K562 (cell line): ENCODE data around the gene MKNK1. TPM values are rescaled to one million over a fixed set of nuclear protein-coding genes. Genes with fewer than 3 reads are reported as not detected.

Experiments used
- COPS2 ChIP-seq: fragments of 450-650 bp; conservative IDR thresholded peaks from 2 replicates; pipeline ENCODE4 v1.6.1; 2016; ENCODE audit warnings: mild to moderate bottlenecking, moderate library complexity
- PATZ1 ChIP-seq: fragments of 250-450 bp; sonication (Bioruptor Pico); IDR thresholded peaks from 2 replicates; pipeline ENCODE4 v1.5.0; 2020; ENCODE audit warnings: mild to moderate bottlenecking, borderline replicate concordance
- PCBP1 ChIP-seq: fragments of 200-400 bp; formaldehyde crosslinking; IDR thresholded peaks from 2 replicates; pipeline ENCODE4 v1.6.1; 2018; ENCODE audit warnings: mild to moderate bottlenecking, low read depth, low read length; ENCODE audit not compliant: poor library complexity, severe bottlenecking
- RBM17 ChIP-seq: fragments of 200-400 bp; formaldehyde crosslinking; IDR thresholded peaks from 2 replicates; pipeline ENCODE4 v1.6.1; 2017; ENCODE audit warnings: low read depth, mild to moderate bottlenecking, low read length, borderline replicate concordance
- STAT5A ChIP-seq: IDR thresholded peaks from 2 replicates; pipeline ENCODE4 v1.6.1; 2012; ENCODE audit warnings: low read length, inconsistent platforms, borderline replicate concordance
- TCFL5 ChIP-seq: fragments of 250-450 bp; sonication (Bioruptor Pico); conservative IDR thresholded peaks from 2 replicates; pipeline ENCODE4 v1.6.1; 2021; ENCODE audit warnings: mild to moderate bottlenecking, moderate library complexity, matching md5 sums
- ZMIZ1 ChIP-seq, 2 experiments: fragments of 150-350 bp in 1 of 2; IDR thresholded peaks; 2 replicates each; pipeline ENCODE4 v1.6.1; 2012 to 2016; ENCODE audit warnings: low read depth in 2 of 2, low read length in 2 of 2, mild to moderate bottlenecking in 1 of 2, moderate library complexity in 1 of 2
- polyA plus RNA-seq, 8 experiments: library from polyadenylated mRNA; depleted of rRNA in 4 of 8; stranded (reverse) in 5 of 8; unstranded in 3 of 8; fragments of >200 nt; fragmentation: Nextera tagmentation in 2 of 8; fragmentation: Illumina TruSeq in 1 of 8; extraction: Ambion mirVana in 2 of 8; extraction: Trizol in 1 of 8; gene quantifications; 2 replicates each; pipeline versions ENCODE4 v1.2.1 to v1.2.3, GENCODE V29; 2011 to 2014; ENCODE audit warnings: inconsistent platforms in 1 of 8, missing spikeins in 1 of 8
- total RNA-seq, 7 experiments: library from RNA; depleted of rRNA in 6 of 7; stranded (reverse); fragments of >200 nt in 6 of 7; fragmentation: Illumina TruSeq in 2 of 7; extraction: Trizol in 2 of 7; gene quantifications; 2 replicates each; pipeline versions ENCODE4 v1.2.1 to v1.2.3, GENCODE V29; 2011 to 2021; ENCODE audit warnings: low replicate concordance in 1 of 7

The MKNK1 gene
- total and polyA plus RNA-seq, 9 of the 15 experiments (the other 6 are each of a cell fraction or from before 2014, with no cell fraction given) = 27.7 to 51.3 (median 43.7) TPM

GRCh38 chr1:46529031-46529630, 74.9 kb downstream of the MKNK1 start (continued):
- no peak for TF ChIP-seq PATZ1 (CRISPR knock-in tag)
- no peak for TF ChIP-seq RBM17
- no peak for TF ChIP-seq TCFL5 (CRISPR knock-in tag)
- no peak for TF ChIP-seq COPS2
- TF ChIP-seq STAT5A = no peak
- TF ChIP-seq PCBP1 = no peak
- no peak for TF ChIP-seq ZMIZ1 (IDR thresholded peaks at IDR 0.05; ENCODE audit: low read depth in 2 of 2, low read length in 2 of 2)
- TF ChIP-seq, all 486 proteins: peak for 2
